Testis (tissue), 2 donors: ENCODE data around the gene FAM3C.

ENCODE experiments used
- POLR2A ChIP-seq: fragments of 450-650 bp; IDR thresholded peaks from one replicate; pipeline ENCODE4 v1.6.1; 2017; ENCODE audit warnings: antibody characterized with exemption, mild to moderate bottlenecking, moderate library complexity
- TF ChIP-seq, protein P1 (sequence below), 3 experiments: fragments of 450-650 bp in 2 of 3; fragments of 200-600 bp in 1 of 3; sonication (generic) in 1 of 3; IDR thresholded peaks; one replicate each; pipeline ENCODE4 v1.5.1; 2016 to 2019; ENCODE audit warnings: antibody characterized with exemption in 3 of 3, mild to moderate bottlenecking in 2 of 3, moderate library complexity in 1 of 3

DNA sequence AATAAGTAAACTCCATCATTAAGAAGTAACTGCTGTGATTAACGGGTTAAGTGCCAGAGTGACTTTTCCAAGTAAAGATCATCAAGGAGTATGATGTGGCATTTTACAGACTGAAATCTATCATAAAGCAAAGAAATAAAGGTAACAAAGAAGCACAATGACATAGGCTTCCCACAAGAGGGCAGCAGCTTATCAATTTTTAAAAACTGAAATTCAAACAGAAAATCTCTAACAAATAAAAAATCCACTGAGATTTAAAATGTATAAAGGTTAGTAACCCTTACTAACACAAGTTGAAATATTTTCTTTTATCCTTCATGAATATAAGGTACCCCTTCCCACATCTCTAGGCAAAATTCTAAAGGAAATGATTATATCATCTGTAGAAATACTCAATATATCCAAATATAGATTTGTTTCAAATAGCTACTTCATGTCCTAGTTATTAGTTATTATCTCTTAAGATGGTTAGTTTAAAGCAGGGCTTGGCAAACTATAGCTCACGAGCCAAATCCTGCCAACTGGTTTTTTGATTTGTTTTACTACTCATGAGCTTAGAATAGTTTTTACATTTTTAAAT, 29.2 kb downstream of the FAM3C start:
- TF ChIP-seq, protein P1, sequence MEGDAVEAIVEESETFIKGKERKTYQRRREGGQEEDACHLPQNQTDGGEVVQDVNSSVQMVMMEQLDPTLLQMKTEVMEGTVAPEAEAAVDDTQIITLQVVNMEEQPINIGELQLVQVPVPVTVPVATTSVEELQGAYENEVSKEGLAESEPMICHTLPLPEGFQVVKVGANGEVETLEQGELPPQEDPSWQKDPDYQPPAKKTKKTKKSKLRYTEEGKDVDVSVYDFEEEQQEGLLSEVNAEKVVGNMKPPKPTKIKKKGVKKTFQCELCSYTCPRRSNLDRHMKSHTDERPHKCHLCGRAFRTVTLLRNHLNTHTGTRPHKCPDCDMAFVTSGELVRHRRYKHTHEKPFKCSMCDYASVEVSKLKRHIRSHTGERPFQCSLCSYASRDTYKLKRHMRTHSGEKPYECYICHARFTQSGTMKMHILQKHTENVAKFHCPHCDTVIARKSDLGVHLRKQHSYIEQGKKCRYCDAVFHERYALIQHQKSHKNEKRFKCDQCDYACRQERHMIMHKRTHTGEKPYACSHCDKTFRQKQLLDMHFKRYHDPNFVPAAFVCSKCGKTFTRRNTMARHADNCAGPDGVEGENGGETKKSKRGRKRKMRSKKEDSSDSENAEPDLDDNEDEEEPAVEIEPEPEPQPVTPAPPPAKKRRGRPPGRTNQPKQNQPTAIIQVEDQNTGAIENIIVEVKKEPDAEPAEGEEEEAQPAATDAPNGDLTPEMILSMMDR (IDR thresholded peaks at IDR 0.05) = peak; percentile 45 to 72 (median 48)
- TF ChIP-seq POLR2A = no peak
